H9 (cell line): ENCODE measurements around the gene VEGFA. TPM values are rescaled to one million over a fixed set of nuclear protein-coding genes. Genes with fewer than 3 reads are reported as not detected.

Experiments
- DNase-seq: peaks from one replicate; pipeline ENCODE4 v3.0.0-alpha.2; 2017
- H2AFZ ChIP-seq: one replicate; pipeline ENCODE4 v1.6.1; 2013; ENCODE audit warnings: mild to moderate bottlenecking, low read length, control low read depth, moderate library complexity
- H2AK5ac ChIP-seq: 2 replicates; pipeline ENCODE4 v1.6.1; 2013; ENCODE audit warnings: low read length, control low read depth, mixed read lengths; ENCODE audit not compliant: insufficient read length
- H2BK120ac ChIP-seq: one replicate; pipeline ENCODE4 v1.6.1; 2013; ENCODE audit warnings: low read depth, mild to moderate bottlenecking, low read length, control low read depth, inconsistent platforms; ENCODE audit not compliant: poor library complexity, severe bottlenecking
- H2BK12ac ChIP-seq: 2 replicates; pipeline ENCODE4 v1.6.1; 2013; ENCODE audit warnings: low read length, control low read depth, mixed read lengths, low read depth; ENCODE audit not compliant: insufficient read length
- H2BK15ac ChIP-seq: 2 replicates; pipeline ENCODE4 v1.6.1; 2013; ENCODE audit warnings: low read depth, low read length, control low read depth
- H2BK20ac ChIP-seq: one replicate; pipeline ENCODE4 v1.6.1; 2013; ENCODE audit warnings: low read depth, mild to moderate bottlenecking, low read length, control low read depth, inconsistent platforms; ENCODE audit not compliant: poor library complexity, severe bottlenecking
- H2BK5ac ChIP-seq: 2 replicates; pipeline ENCODE4 v1.6.1; 2013; ENCODE audit warnings: low read length, control low read depth, mixed read lengths; ENCODE audit not compliant: insufficient read length
- H3K14ac ChIP-seq: 2 replicates; pipeline ENCODE4 v1.6.1; 2013; ENCODE audit warnings: low read length, control low read depth; ENCODE audit not compliant: insufficient read depth
- H3K18ac ChIP-seq: 2 replicates; pipeline ENCODE4 v1.6.1; 2013; ENCODE audit warnings: low read depth, mild to moderate bottlenecking, mixed read lengths, low read length, control low read depth; ENCODE audit not compliant: insufficient read length
- H3K23ac ChIP-seq: 2 replicates; pipeline ENCODE4 v1.6.1; 2013; ENCODE audit warnings: low read length, control low read depth, mixed read lengths, low read depth; ENCODE audit not compliant: insufficient read length
- H3K23me2 ChIP-seq: 2 replicates; pipeline ENCODE4 v1.6.1; 2013; ENCODE audit warnings: low read depth, mild to moderate bottlenecking, mixed read lengths, low read length, control low read depth; ENCODE audit not compliant: insufficient read length, poor library complexity, severe bottlenecking
- H3K27ac ChIP-seq: 2 replicates; pipeline ENCODE4 v1.5.1; 2013; ENCODE audit warnings: low read length, control low read depth, mixed read lengths, low read depth; ENCODE audit not compliant: insufficient read length
- H3K27me3 ChIP-seq: 2 replicates; pipeline ENCODE4 v1.6.1; 2013; ENCODE audit warnings: low read length, control low read depth, inconsistent platforms; ENCODE audit not compliant: insufficient read depth
- H3K4ac ChIP-seq: 2 replicates; pipeline ENCODE4 v1.6.1; 2013; ENCODE audit warnings: low read depth, mild to moderate bottlenecking, control low read depth, inconsistent platforms, low read length, moderate library complexity
- H3K4me1 ChIP-seq: 2 replicates; pipeline ENCODE4 v1.6.1; 2013; ENCODE audit warnings: low read length, control low read depth, inconsistent platforms; ENCODE audit not compliant: insufficient read depth
- H3K4me2 ChIP-seq: 2 replicates; pipeline ENCODE4 v1.6.1; 2013; ENCODE audit warnings: low read length, control low read depth, mixed read lengths; ENCODE audit not compliant: insufficient read length, insufficient read depth
- H3K56ac ChIP-seq: 2 replicates; pipeline ENCODE4 v1.6.1; 2013; ENCODE audit warnings: low read depth, mild to moderate bottlenecking, mixed read lengths, low read length, control low read depth; ENCODE audit not compliant: insufficient read length
- H3K79me1 ChIP-seq: 2 replicates; pipeline ENCODE4 v1.6.1; 2013; ENCODE audit warnings: low read depth, mild to moderate bottlenecking, moderate library complexity, low read length, control low read depth, inconsistent platforms; ENCODE audit not compliant: insufficient read depth, poor library complexity, severe bottlenecking
- H3K79me2 ChIP-seq: 2 replicates; pipeline ENCODE4 v1.6.1; 2013; ENCODE audit warnings: low read length, control low read depth, inconsistent platforms; ENCODE audit not compliant: insufficient read depth
- H3K9ac ChIP-seq: 2 replicates; pipeline ENCODE4 v1.6.1; 2013; ENCODE audit warnings: low read length, control low read depth, mixed read lengths; ENCODE audit not compliant: insufficient read length; ENCODE audit errors: extremely low read depth
- H3K9me3 ChIP-seq: one replicate; pipeline ENCODE4 v1.6.1; 2013; ENCODE audit warnings: low read depth, low read length, inconsistent platforms; ENCODE audit not compliant: control insufficient read depth
- H3T11ph ChIP-seq: one replicate; pipeline ENCODE4 v1.6.1; 2013; ENCODE audit warnings: mild to moderate bottlenecking, low read length, control low read depth, inconsistent platforms
- H4K20me1 ChIP-seq: one replicate; pipeline ENCODE4 v1.6.1; 2013; ENCODE audit not compliant: control insufficient read depth, insufficient read length, insufficient read depth
- H4K5ac ChIP-seq: 2 replicates; pipeline ENCODE4 v1.6.1; 2013; ENCODE audit warnings: low read depth, mild to moderate bottlenecking, mixed read lengths, low read length, control low read depth; ENCODE audit not compliant: insufficient read length
- H4K8ac ChIP-seq: replicated peaks from 2 replicates; pipeline ENCODE4 v1.6.1; 2013; ENCODE audit warnings: low read length, control low read depth, mixed read lengths, low read depth; ENCODE audit not compliant: insufficient read length
- H4K91ac ChIP-seq: 2 replicates; pipeline ENCODE4 v1.6.1; 2013; ENCODE audit warnings: low read depth, mild to moderate bottlenecking, moderate library complexity, mixed read lengths, low read length, control low read depth; ENCODE audit not compliant: insufficient read length
- H3K27ac Mint-ChIP-seq, 3 experiments: 2 replicates in 2 of 3; 3 replicates in 1 of 3; pipeline ENCODE4 v1.8.0; 2020 to 2021; ENCODE audit warnings: mixed read lengths in 3 of 3, mild to moderate bottlenecking in 1 of 3, moderate library complexity in 1 of 3
- H3K27me3 Mint-ChIP-seq: 2 replicates; pipeline ENCODE4 v1.8.0; 2021; ENCODE audit warnings: low read depth, mild to moderate bottlenecking, moderate library complexity, mixed read lengths
- H3K36me3 Mint-ChIP-seq, 3 experiments: 2 replicates in 2 of 3; 3 replicates in 1 of 3; pipeline ENCODE4 v1.8.0; 2020 to 2021; ENCODE audit warnings: low read depth in 3 of 3, mixed read lengths in 3 of 3; ENCODE audit not compliant: insufficient read depth in 1 of 3
- H3K4me1 Mint-ChIP-seq, 2 experiments: 2 replicates each; pipeline ENCODE4 v1.8.0; 2020; ENCODE audit warnings: mixed read lengths in 2 of 2
- H3K4me3 Mint-ChIP-seq, 2 experiments: 2 replicates in 1 of 2; 3 replicates in 1 of 2; pipeline ENCODE4 v1.8.0; 2020 to 2021; ENCODE audit warnings: mild to moderate bottlenecking in 2 of 2, mixed read lengths in 2 of 2, moderate library complexity in 1 of 2
- H3K9me3 Mint-ChIP-seq, 2 experiments: 2 replicates in 1 of 2; 3 replicates in 1 of 2; pipeline ENCODE4 v1.8.0; 2020; ENCODE audit warnings: mild to moderate bottlenecking in 2 of 2, mixed read lengths in 2 of 2, moderate library complexity in 1 of 2
- CTCF ChIP-seq: fragments of 200-600 bp; sonication (generic); conservative IDR thresholded peaks from 3 replicates; pipeline ENCODE4 v1.8.0; 2021; ENCODE audit warnings: antibody characterized with exemption, mild to moderate bottlenecking
- WGBS: extraction: QIAGEN DNeasy Blood & Tissue Kit; methylation state at CpG from one replicate; pipeline ENCODE4 v1.1.7; 2013; ENCODE audit warnings: missing lambda C conversion rate, low lambda C conversion rate, mixed read lengths; ENCODE audit not compliant: insufficient read length; ENCODE audit errors: extremely low coverage; 5-methylcytosine and 5-hydroxymethylcytosine counted together
- total RNA-seq: library from RNA; stranded (reverse); gene quantifications from 2 replicates; pipeline ENCODE4 v1.2.1, GENCODE V29; 2021

The VEGFA gene
- total RNA-seq, 1 experiment from 2014 or later = 47.9 TPM

GRCh38 chr6:43804550-43805223, 34.7 kb downstream of the VEGFA start:
- no peak overlapping the region for H3K4me3 Mint-ChIP-seq
- H2AK5ac ChIP-seq = no peak overlapping the region
- H3K14ac ChIP-seq = no peak overlapping the region
- WGBS = no CpG with 5 or more reads among the region's 4 CpGs
- no peaks in the 10 kb centered on the region for H3K79me2 ChIP-seq
- no peak overlapping the region for H4K5ac ChIP-seq
- H3K23ac ChIP-seq = no peak overlapping the region
- H4K8ac ChIP-seq = no peak overlapping the region
- peaks cover 5 to 8% of the 10 kb centered on the region in 2 experiments for H3K4me1 Mint-ChIP-seq
- no peaks in the 10 kb centered on the region for H4K20me1 ChIP-seq
- H3K27me3 Mint-ChIP-seq = peaks cover 1% of the 10 kb centered on the region
- no peaks in the 10 kb centered on the region for H3K23me2 ChIP-seq
- no peak overlapping the region for H3K4me2 ChIP-seq
- H3K9ac ChIP-seq = no peak overlapping the region
- H3K27ac Mint-ChIP-seq = no peak overlapping the region; a peak in 1 of 7 replicates
- no peak overlapping the region for H2BK20ac ChIP-seq
- H3K9me3 ChIP-seq = no peaks in the 10 kb centered on the region
- no peak overlapping the region for H2AFZ ChIP-seq
- H4K91ac ChIP-seq = no peak overlapping the region
- H3T11ph ChIP-seq = no peak overlapping the region
- no peak for DNase-seq
- no peaks in the 10 kb centered on the region for H3K79me1 ChIP-seq
- H3K27ac ChIP-seq = no peak overlapping the region
- H3K9me3 Mint-ChIP-seq = no peaks in the 10 kb centered on the region
- 0 out of 2 replicates have a peak, but pooled peaks cover 2% of the 10 kb centered on the region for H3K27me3 ChIP-seq
- no peak for TF ChIP-seq CTCF
- H3K18ac ChIP-seq = no peak overlapping the region
- no peaks in the 10 kb centered on the region for H3K36me3 Mint-ChIP-seq
- H3K4ac ChIP-seq = no peak overlapping the region
- no peak overlapping the region for H2BK5ac ChIP-seq
- no peak overlapping the region for H2BK120ac ChIP-seq
- no peaks in the 10 kb centered on the region for H3K4me1 ChIP-seq
- no peak overlapping the region for H2BK12ac ChIP-seq
- H3K56ac ChIP-seq = no peak overlapping the region
- H2BK15ac ChIP-seq = no peak overlapping the region
